Activated CD4-positive, alpha-beta T cell treated with anti-CD3 and anti-CD28 coated beads for 24 hours (primary cell): Measurements from ENCODE around the gene MUC3A.
"Not testable (repeated sequence)": the region's sequence is repeated elsewhere in the genome, so short reads cannot be mapped to it uniquely, and the experiment has no call there.

Experiments used
- DNase-seq, 2 donors: peaks; one replicate each; pipeline ENCODE4 v3.0.0-alpha.2; 2020; ENCODE audit warnings: low read depth in 2 of 2

MUC3A gene, protein sequence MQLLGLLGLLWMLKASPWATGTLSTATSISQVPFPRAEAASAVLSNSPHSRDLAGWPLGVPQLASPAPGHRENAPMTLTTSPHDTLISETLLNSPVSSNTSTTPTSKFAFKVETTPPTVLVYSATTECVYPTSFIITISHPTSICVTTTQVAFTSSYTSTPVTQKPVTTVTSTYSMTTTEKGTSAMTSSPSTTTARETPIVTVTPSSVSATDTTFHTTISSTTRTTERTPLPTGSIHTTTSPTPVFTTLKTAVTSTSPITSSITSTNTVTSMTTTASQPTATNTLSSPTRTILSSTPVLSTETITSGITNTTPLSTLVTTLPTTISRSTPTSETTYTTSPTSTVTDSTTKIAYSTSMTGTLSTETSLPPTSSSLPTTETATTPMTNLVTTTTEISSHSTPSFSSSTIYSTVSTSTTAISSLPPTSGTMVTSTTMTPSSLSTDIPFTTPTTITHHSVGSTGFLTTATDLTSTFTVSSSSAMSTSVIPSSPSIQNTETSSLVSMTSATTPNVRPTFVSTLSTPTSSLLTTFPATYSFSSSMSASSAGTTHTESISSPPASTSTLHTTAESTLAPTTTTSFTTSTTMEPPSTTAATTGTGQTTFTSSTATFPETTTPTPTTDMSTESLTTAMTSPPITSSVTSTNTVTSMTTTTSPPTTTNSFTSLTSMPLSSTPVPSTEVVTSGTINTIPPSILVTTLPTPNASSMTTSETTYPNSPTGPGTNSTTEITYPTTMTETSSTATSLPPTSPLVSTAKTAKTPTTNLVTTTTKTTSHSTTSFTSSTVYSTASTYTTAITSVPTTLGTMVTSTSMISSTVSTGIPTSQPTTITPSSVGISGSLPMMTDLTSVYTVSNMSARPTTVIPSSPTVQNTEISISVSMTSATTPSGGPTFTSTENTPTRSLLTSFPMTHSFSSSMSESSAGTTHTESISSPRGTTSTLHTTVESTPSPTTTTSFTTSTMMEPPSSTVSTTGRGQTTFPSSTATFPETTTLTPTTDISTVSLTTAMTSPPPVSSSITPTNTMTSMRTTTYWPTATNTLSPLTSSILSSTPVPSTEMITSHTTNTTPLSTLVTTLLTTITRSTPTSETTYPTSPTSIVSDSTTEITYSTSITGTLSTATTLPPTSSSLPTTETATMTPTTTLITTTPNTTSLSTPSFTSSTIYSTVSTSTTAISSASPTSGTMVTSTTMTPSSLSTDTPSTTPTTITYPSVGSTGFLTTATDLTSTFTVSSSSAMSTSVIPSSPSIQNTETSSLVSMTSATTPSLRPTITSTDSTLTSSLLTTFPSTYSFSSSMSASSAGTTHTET (N-terminal part only)

DNA sequence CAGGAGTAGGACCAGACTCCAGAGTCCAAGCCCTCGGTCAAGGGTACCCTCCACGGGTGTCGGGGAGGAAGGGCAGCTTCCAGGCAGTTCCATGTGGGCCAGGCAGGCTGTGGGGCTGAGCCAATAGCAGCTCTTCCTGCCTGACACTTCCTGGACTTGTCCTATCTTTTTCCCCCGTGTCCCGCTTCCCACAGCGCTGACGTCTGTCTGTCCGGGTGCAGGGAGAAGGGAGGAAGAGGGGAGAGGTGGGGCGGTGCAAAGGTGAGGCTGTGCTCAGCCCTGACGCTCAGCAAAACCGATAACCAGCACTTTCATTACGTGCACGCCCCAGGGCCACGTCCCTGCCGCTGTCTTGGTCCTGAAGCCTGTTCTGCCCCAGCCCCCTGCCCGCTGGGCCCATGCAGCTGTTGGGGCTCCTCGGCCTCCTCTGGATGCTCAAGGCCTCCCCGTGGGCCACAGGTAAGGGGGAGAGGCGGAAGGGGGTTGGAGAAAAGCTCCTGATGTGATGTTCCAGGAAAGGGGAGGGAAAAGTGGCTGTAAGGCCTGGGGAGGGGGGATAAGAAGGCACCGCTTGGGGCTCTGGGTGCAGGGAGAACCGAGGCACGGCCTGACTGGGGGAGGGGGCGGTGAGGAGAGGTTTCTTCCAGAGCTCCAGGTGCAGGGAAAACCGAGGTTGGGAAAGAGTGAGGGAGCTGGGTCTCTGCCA, at the start of gene MUC3A:
MUC3A (plus strand) TSS at position 308 of the 706 bp plus-strand sequence; CDS start at position 399, 91 bp downstream.
- no peak for DNase-seq

- no peak for DNase-seq
Measured at GRCh38 chr7:100900978-100901377, 48.4 kb upstream of the MUC3A start.

DNA sequence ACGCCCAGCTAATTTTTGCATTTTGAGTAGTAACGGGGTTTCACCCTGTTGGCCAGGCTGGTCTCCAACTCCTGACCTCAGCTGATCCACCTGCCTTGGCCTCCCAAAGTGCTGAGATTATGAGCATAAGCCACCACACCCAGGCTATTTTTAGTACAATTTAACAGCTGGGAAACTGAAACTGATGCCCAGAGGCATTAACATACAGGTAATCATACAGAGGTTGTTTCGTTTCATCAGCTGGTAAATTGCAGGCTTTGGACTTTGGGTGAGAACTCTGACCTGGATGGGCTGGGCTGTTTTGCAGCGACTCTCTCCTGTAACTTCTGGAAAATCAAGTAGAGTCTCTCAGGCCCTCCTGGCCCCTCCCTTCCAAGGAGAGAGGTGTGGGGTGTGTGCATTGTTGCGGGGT, 47.4 kb upstream of the MUC3A start:
- no peak for DNase-seq

- DNase-seq: no peak
Measured at GRCh38 chr7:100902638-100903037, 46.7 kb upstream of the MUC3A start.

GRCh38 chr7:100908512-100908911, 40.8 kb upstream of the MUC3A start:
- no peak for DNase-seq

GRCh38 chr7:100910443-100910842, 38.9 kb upstream of the MUC3A start:
- not testable (repeated sequence) for DNase-seq

DNA sequence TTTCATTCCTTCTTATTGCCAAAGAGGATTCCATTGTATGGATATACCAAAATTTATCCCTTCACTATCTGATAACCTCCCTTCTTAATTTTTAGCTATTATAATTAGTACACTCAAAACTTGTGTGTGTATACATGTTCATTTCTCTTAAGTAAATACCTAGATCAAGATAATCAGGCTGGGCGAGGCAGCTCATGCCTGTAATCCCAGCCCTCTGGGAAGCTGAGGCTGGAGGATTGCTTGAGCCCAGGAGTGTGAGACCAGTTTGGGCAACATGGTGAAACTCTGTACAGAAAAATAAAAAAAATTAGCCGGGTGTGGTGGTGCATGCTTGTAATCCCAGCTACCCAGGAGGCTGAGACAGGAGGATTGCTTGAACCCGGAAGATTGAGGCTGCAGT, 37.9 kb upstream of the MUC3A start:
- no peak for DNase-seq

- DNase-seq: no peak
Measured at GRCh38 chr7:100914208-100914878, 35.0 kb upstream of the MUC3A start.

DNA sequence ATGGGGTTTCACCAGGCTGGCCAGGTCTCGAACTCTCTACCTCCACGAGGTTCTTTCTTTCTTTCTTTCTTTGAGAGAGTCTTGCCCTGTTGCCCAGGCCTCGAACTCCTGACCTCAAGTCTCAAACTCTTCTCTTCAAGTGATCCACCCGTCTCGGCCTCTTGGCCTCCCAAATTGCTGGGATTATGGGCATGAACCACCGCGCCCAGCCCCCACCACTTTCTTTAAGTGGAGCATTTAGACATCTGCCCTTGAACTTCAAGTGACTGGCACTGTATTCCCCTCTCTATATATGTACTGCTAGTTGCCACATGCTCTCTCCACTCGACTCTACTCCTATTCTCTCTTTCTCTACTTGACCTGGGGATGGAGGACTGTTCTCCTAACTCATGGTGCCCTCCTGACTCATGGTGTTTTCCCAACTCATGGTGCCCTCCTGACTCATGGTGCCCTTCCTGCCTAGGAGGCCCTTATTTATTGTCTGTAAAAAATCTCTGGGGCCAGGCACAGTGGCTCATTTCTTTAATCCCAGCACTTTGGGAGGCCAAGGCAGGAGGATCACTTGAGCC, 34.4 kb upstream of the MUC3A start:
- DNase-seq: no peak

GRCh38 chr7:100919335-100919734, 30.0 kb upstream of the MUC3A start:
- not testable (repeated sequence) for DNase-seq

DNA sequence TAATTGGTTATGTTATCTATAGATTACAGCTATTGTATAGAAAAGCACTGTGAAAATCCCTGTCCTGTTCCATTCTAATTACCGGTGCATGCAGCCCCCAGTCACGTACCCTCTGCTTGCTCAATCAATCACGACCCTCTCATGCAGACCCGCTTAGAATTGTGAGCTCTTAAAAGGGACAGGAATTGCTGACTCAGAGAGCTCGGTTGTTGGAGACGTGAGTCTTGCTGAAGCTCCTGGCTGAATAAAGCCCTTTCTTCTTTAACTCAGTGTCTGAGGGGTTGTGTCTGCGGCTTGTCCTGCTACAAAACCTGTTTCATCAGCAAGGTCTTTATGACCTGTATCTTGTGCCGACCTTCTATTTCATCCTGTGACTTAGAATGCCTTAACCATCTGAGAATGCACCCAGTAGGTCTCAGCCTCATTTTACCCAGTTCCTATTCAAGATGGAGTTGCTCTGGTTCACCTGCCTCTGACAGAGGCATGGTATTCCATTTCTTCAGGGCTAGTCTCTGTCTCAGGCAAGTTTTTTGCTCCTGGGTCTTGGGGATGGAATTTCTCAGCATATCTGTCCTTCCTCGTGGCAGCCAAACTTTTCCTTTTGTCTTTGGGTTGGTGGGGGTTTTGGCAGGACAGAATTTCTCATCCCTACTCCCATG, 29.4 kb upstream of the MUC3A start:
- not testable (repeated sequence) for DNase-seq

DNA sequence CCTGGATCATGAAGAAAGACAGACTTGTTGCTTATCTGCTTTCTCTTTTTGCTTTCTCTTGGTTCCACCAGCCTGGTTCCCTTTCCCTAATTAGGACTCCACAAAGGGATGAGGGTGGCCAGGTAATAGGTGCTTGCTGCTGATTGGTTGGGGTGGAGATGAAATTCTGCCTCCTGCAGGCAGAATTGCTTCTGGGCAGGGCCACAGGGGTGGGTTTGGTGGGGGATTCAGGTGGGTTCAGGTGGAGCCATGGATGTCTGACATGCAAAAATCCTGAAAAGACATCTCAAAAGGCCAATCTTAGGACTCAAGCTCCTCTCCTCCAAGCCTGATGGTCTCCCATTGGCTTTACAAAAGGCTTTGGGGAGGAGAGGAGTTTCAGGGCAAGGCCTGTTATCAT, 28.3 kb upstream of the MUC3A start:
- DNase-seq: no peak

GRCh38 chr7:100923616-100924015, 25.7 kb upstream of the MUC3A start:
- DNase-seq: not testable (repeated sequence)

DNA sequence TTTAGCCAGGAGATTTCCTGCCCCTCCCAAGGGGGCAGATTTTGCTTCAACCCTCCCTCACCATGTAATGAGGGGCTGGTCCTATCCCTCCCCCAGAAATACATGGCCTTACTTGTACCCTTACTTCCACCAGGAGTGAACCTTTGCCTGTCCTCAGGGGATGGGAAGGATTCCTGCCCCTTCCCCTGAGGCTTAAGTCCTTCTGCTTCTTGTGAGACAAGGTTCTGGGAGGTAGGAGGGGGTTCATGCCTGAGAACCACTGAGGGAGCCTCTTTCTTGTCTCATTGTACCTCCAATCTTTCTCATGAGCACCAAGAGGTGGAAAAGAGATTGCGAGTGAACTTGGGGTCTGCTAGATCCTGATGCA, 19.5 kb upstream of the MUC3A start:
- no peak for DNase-seq

DNA sequence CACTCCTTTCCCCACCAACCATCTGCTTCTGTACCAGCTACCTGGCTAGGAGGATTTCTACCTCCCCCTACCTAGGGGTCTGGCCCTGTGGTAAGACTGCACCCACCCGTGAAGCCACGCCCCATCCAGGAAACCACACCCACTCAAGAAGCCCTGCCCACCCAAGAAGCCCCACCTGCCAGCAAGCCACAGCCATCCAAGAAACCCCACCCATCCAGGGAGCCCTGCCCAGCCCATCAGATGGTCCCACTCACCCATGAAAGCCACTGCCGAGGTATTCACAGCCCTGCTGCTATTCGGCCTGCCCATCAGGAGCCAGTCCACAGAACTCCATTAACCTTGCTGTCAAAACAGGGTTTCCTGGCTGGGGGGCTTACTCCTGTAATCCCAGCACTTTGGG, 15.6 kb upstream of the MUC3A start:
- DNase-seq: no peak

- DNase-seq: not testable (repeated sequence)
Measured at GRCh38 chr7:100935381-100935780, 14.0 kb upstream of the MUC3A start.

GRCh38 chr7:100936167-100936566, 13.2 kb upstream of the MUC3A start:
- DNase-seq: not testable (repeated sequence)

DNA sequence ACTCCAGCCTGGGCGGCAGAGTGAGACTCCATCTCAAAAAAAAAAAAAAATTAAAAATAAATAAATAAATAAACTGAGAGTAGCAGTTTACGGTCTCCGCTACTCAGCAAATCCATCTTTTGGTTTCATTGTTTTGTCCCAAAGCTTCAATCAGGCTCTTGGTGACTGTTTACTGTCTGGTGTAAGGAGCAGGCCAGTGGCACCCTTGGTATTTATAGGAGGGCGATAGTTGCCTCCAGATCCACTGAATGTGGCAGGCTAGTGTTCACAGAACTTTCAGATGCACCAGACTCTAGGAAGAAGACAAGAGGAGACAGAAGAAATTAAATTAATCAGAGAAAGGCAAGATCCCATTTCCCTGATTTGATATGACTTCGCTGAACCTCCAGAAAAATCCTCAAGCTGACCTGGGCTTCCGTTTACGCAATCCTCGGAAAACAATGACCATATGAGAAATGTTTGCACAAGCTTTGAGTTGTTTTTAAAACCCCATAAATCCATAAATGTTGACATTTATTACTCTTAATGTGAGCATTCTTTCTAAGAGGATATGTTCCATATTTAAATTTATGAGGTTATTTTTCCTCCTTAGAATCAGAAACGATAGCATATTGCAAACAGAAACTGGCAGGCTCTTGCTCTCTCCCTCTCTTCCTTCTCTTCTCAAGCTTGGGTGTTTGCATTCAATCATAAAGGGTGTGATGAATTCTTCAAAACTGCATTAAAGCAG, 7.1 kb upstream of the MUC3A start:
- DNase-seq: no peak

- DNase-seq: no peak
Measured at GRCh38 chr7:100943693-100944092, 5.6 kb upstream of the MUC3A start.
